Ishikawa (cell line): ENCODE results near the gene CA7.

Experiments used
- CEBPB ChIP-seq: IDR thresholded peaks from 2 replicates; pipeline ENCODE4 v1.6.1; 2012
- CREB1 ChIP-seq: IDR thresholded peaks from 2 replicates; pipeline ENCODE4 v1.6.1; 2012; ENCODE audit warnings: low read depth
- EGR1 ChIP-seq: IDR thresholded peaks from 2 replicates; pipeline ENCODE4 v1.6.1; 2012
- EP300 ChIP-seq: IDR thresholded peaks from 2 replicates; pipeline ENCODE4 v1.6.1; 2012; ENCODE audit warnings: borderline replicate concordance
- FOXM1 ChIP-seq: IDR thresholded peaks from 2 replicates; pipeline ENCODE4 v1.6.1; 2012; ENCODE audit warnings: low read depth, borderline replicate concordance
- MAX ChIP-seq: IDR thresholded peaks from 2 replicates; pipeline ENCODE4 v1.6.1; 2012
- NFIC ChIP-seq: IDR thresholded peaks from 2 replicates; pipeline ENCODE4 v1.6.1; 2012
- RAD21 ChIP-seq: IDR thresholded peaks from 2 replicates; pipeline ENCODE4 v1.6.1; 2012; ENCODE audit warnings: low read depth
- REST ChIP-seq: IDR thresholded peaks from 2 replicates; pipeline ENCODE4 v1.6.1; 2012; ENCODE audit warnings: low read depth, mild to moderate bottlenecking
- TAF1 ChIP-seq: IDR thresholded peaks from 2 replicates; pipeline ENCODE4 v1.6.1; 2012; ENCODE audit warnings: low read depth, mild to moderate bottlenecking
- TCF12 ChIP-seq: IDR thresholded peaks from 2 replicates; pipeline ENCODE4 v1.6.1; 2012; ENCODE audit warnings: low read depth
- TEAD4 ChIP-seq: IDR thresholded peaks from 2 replicates; pipeline ENCODE4 v1.6.1; 2012
- USF1 ChIP-seq: IDR thresholded peaks from 2 replicates; pipeline ENCODE4 v1.6.1; 2012
- YY1 ChIP-seq: IDR thresholded peaks from 2 replicates; pipeline ENCODE4 v1.6.1; 2012; ENCODE audit warnings: low read depth
- ZBTB7A ChIP-seq: IDR thresholded peaks from 2 replicates; pipeline ENCODE4 v1.6.1; 2012; ENCODE audit warnings: low read depth

The CA7 gene

GRCh38 chr16:66840883-66841282 is 3.3 kb upstream of the CA7 start:
- no peak for TF ChIP-seq TCF12
- no peak for TF ChIP-seq RAD21
- TF ChIP-seq CREB1, result no peak
- no peak for TF ChIP-seq FOXM1
- no peak for TF ChIP-seq EGR1
- no peak for TF ChIP-seq TEAD4
- TF ChIP-seq EP300, result no peak
- TF ChIP-seq ZBTB7A, result no peak
- TF ChIP-seq REST, result no peak
- TF ChIP-seq YY1, result no peak
- no peak for TF ChIP-seq MAX
- no peak for TF ChIP-seq USF1
- TF ChIP-seq TAF1, result no peak
- TF ChIP-seq CEBPB, result no peak
- no peak for TF ChIP-seq NFIC

- TF ChIP-seq REST (no peak), FOXM1 (no peak), EGR1 (no peak), CREB1 (no peak), NFIC (no peak), TEAD4 (no peak), EP300 (no peak), CEBPB (no peak), TAF1 (no peak), USF1 (no peak), TCF12 (no peak), ZBTB7A (no peak), YY1 (no peak), MAX (no peak), RAD21 (no peak)
Measured at GRCh38 chr16:66841366-66841765, 2.8 kb upstream of the CA7 start.

GRCh38 chr16:66842765-66843164 is 1.4 kb upstream of the CA7 start:
- TF ChIP-seq RAD21 (no peak), EGR1 (no peak), REST (no peak), TEAD4 (no peak), USF1 (no peak), MAX (no peak), FOXM1 (no peak), ZBTB7A (no peak), CREB1 (no peak)

GRCh38 chr16:66843191-66843590 is 1.0 kb upstream of the CA7 start:
- TF ChIP-seq TEAD4, result no peak
- TF ChIP-seq ZBTB7A, result no peak
- no peak for TF ChIP-seq CEBPB
- TF ChIP-seq FOXM1, result no peak

- TF ChIP-seq USF1 (no peak), NFIC (no peak), EP300 (no peak), RAD21 (no peak), YY1 (no peak), EGR1 (no peak), ZBTB7A (no peak), REST (no peak), FOXM1 (no peak)
Measured at GRCh38 chr16:66844009-66844341, 239 bp upstream of the CA7 start.
